ENCODE measurements around the gene DNAI1. TPM values are rescaled to one million over a fixed set of nuclear protein-coding genes. Genes with fewer than 3 reads are reported as not detected.

The DNAI1 gene
- total and polyA plus RNA-seq, 2 of the 13 experiments (the other 11 are each of a cell fraction or from before 2014, with no cell fraction given) = not detected

GRCh38 chr9:34568774-34569173 is 110.2 kb downstream of the DNAI1 start:
- ATAC-seq (no peak), DNase-seq (ENCODE audit: low spot score) (no peak), FAIRE-seq (no peak)
- H3K4me3 ChIP-seq (replicated peaks in 1 of 3; ENCODE audit: insufficient read depth in 1 of 3, low read depth in 2 of 3, low read length in 3 of 3) = no peak overlapping the region
- WGBS (ENCODE audit: low lambda C conversion rate) = 4% methylated on average over 3 of the region's 12 CpGs
- POLR2A ChIA-PET = no interaction called here
- H3K36me3 ChIP-seq (replicated peaks in 1 of 2; ENCODE audit: control insufficient read depth in 1 of 2, insufficient read depth in 2 of 2, low read length in 2 of 2) = no peaks in the 10 kb centered on the region
- intact Hi-C loops (cut with micrococcal nuclease; ENCODE audit: unreplicated experiment) (no loop called here), in situ Hi-C loops (cut with HindIII; ENCODE audit: extremely low pct_ligation_motif_present, low pct_unique_long_range_greater_than_20kb) (no loop called here)
- no TSS peak for BruUV-seq (replicated peaks)
- no peak overlapping the region for H3K4me2 ChIP-seq (ENCODE audit: low read depth, low read length)
- CTCF ChIA-PET (ENCODE audit: low intra/inter-chr PET ratio, low total read pairs) = no interaction called here
- H4K20me1 ChIP-seq (ENCODE audit: insufficient read depth, low read length) = no peaks in the 10 kb centered on the region
- H3K9me3 ChIP-seq (ENCODE audit: low read length) = no peaks in the 10 kb centered on the region
- H3K27ac ChIP-seq (ENCODE audit: extremely low read length, insufficient read depth, low read length) = no peak overlapping the region
- H3K79me2 ChIP-seq (ENCODE audit: insufficient read depth, low read length) = no peaks in the 10 kb centered on the region
- H2AFZ ChIP-seq (ENCODE audit: low read length) = no peak overlapping the region
- H3K9ac ChIP-seq (ENCODE audit: insufficient read depth, low read depth, low read length) = no peak overlapping the region
- H3K27me3 ChIP-seq (ENCODE audit: control insufficient read depth in 1 of 2, insufficient read depth in 2 of 2, low read length in 2 of 2) = peaks cover 8 to 84% of the 10 kb centered on the region in 2 experiments
- H3K4me1 ChIP-seq (ENCODE audit: insufficient read depth, low read length) = no peaks in the 10 kb centered on the region
- TF ChIP-seq ZNF761 (CRISPR knock-in tag; conservative IDR thresholded peaks at IDR 0.05) (no peak), TAF1 (CRISPR knock-in tag; IDR thresholded peaks at IDR 0.05) (no peak), ZNF704 (CRISPR knock-in tag; IDR thresholded peaks at IDR 0.05; ENCODE audit: borderline replicate concordance) (no peak), ATF2 (CRISPR knock-in tag; IDR thresholded peaks at IDR 0.05) (no peak), RBAK (CRISPR knock-in tag; IDR thresholded peaks at IDR 0.05) (no peak), NR0B2 (CRISPR knock-in tag; IDR thresholded peaks at IDR 0.05) (no peak), NCOA5 (CRISPR knock-in tag; IDR thresholded peaks at IDR 0.05) (no peak), RBM39 (IDR thresholded peaks at IDR 0.05; ENCODE audit: low read depth, low read length, poor library complexity, severe bottlenecking) (no peak), TFE3 (CRISPR knock-in tag; IDR thresholded peaks at IDR 0.05) (no peak), BRCA1 (CRISPR knock-in tag; IDR thresholded peaks at IDR 0.05) (no peak), ZHX2 (IDR thresholded peaks at IDR 0.05; ENCODE audit: low read depth) (no peak), ZHX2 (CRISPR knock-in tag; IDR thresholded peaks at IDR 0.05; ENCODE audit: borderline replicate concordance) (no peak)

All from HepG2 (cell line).